CD14-positive monocyte (primary cell): Measurements from ENCODE around the gene RYR3. TPM values are rescaled to one million over a fixed set of nuclear protein-coding genes. Genes with fewer than 3 reads are reported as not detected.

ENCODE experiments used
- DNase-seq, 3 donors: peaks; one replicate each; pipeline ENCODE4 v3.0.0-alpha.2; 2011 to 2022
- H2AFZ ChIP-seq: 2 replicates; pipeline ENCODE4 v1.6.0; 2012; ENCODE audit warnings: mild to moderate bottlenecking, low read depth, low read length, inconsistent platforms; ENCODE audit not compliant: insufficient read depth, poor library complexity, severe bottlenecking
- H3K27ac ChIP-seq, 2 donors: 1 replicate in 1 of 2; 2 replicates in 1 of 2; pipeline ENCODE4 v1.5.1; 2012 to 2013; ENCODE audit warnings: low read length in 2 of 2, control low read depth in 1 of 2, inconsistent platforms in 1 of 2, low read depth in 1 of 2, mild to moderate bottlenecking in 1 of 2
- H3K27me3 ChIP-seq, 2 donors: one replicate each; pipeline versions ENCODE4 v1.6.0 to v1.6.1; 2011 to 2013; ENCODE audit warnings: low read length in 2 of 2; ENCODE audit not compliant: control insufficient read depth in 2 of 2, insufficient read depth in 2 of 2
- H3K36me3 ChIP-seq, 2 donors: replicated peaks in 1 of 2; 1 replicate in 1 of 2; 2 replicates in 1 of 2; pipeline versions ENCODE4 v1.5.1 to v1.6.1; 2012 to 2013; ENCODE audit warnings: low read length in 2 of 2, control low read depth in 1 of 2, inconsistent platforms in 1 of 2, mild to moderate bottlenecking in 1 of 2; ENCODE audit not compliant: insufficient read depth in 2 of 2, control insufficient read depth in 1 of 2
- H3K4me1 ChIP-seq, 2 donors: 1 replicate in 1 of 2; 2 replicates in 1 of 2; pipeline versions ENCODE4 v1.5.1 to v1.6.1; 2012 to 2013; ENCODE audit warnings: low read length in 2 of 2, control low read depth in 1 of 2, inconsistent platforms in 1 of 2, mild to moderate bottlenecking in 1 of 2, moderate library complexity in 1 of 2; ENCODE audit not compliant: insufficient read depth in 2 of 2, control insufficient read depth in 1 of 2
- H3K4me2 ChIP-seq: replicated peaks from 2 replicates; pipeline ENCODE3; 2012; ENCODE audit warnings: low read length, moderate library complexity, mild to moderate bottlenecking; ENCODE audit not compliant: poor library complexity, severe bottlenecking; ENCODE audit errors: extremely low read depth
- H3K4me3 ChIP-seq, 3 experiments: fragments of 200-600 bp in 1 of 3; sonication (generic) in 1 of 3; replicated peaks in 1 of 3; 1 replicate in 2 of 3; 2 replicates in 1 of 3; pipeline ENCODE4 v1.5.1; 2011 to 2013; ENCODE audit warnings: low read length in 3 of 3, mild to moderate bottlenecking in 3 of 3, control low read depth in 2 of 3, low read depth in 2 of 3, inconsistent platforms in 1 of 3, moderate library complexity in 1 of 3
- H3K79me2 ChIP-seq: 2 replicates; pipeline ENCODE4 v1.6.0; 2012; ENCODE audit warnings: mild to moderate bottlenecking, control low read depth, inconsistent platforms, low read length, moderate library complexity; ENCODE audit not compliant: insufficient read depth
- H3K9ac ChIP-seq: 2 replicates; pipeline ENCODE4 v1.6.0; 2017; ENCODE audit warnings: low read length, mild to moderate bottlenecking; ENCODE audit not compliant: insufficient read depth, poor library complexity, severe bottlenecking
- H3K9me3 ChIP-seq, 2 donors: replicated peaks in 1 of 2; 1 replicate in 1 of 2; 2 replicates in 1 of 2; pipeline versions ENCODE4 v1.5.1 to v1.6.1; 2012 to 2013; ENCODE audit warnings: low read length in 2 of 2, control low read depth in 1 of 2; ENCODE audit not compliant: control insufficient read depth in 1 of 2, insufficient read depth in 1 of 2
- H4K20me1 ChIP-seq: 2 replicates; pipeline ENCODE4 v1.6.0; 2012; ENCODE audit warnings: mild to moderate bottlenecking, low read length, control low read depth, moderate library complexity; ENCODE audit not compliant: insufficient read depth
- H3K27ac Mint-ChIP-seq, 7 donors: one replicate each; pipeline ENCODE4 v1.8.0; 2020; ENCODE audit warnings: mild to moderate bottlenecking in 7 of 7, mixed read lengths in 7 of 7, moderate library complexity in 6 of 7, inconsistent platforms in 2 of 7
- H3K27me3 Mint-ChIP-seq, 3 donors: one replicate each; pipeline ENCODE4 v1.8.0; 2021 to 2022; ENCODE audit warnings: low read depth in 3 of 3, mild to moderate bottlenecking in 3 of 3, mixed read lengths in 3 of 3, moderate library complexity in 3 of 3, inconsistent platforms in 1 of 3
- H3K36me3 Mint-ChIP-seq, 2 donors: one replicate each; pipeline ENCODE4 v1.8.0; 2020; ENCODE audit warnings: mixed read lengths in 2 of 2, inconsistent platforms in 1 of 2, mild to moderate bottlenecking in 1 of 2
- H3K4me1 Mint-ChIP-seq: one replicate; pipeline ENCODE4 v1.8.0; 2020; ENCODE audit warnings: mild to moderate bottlenecking, mixed read lengths
- H3K4me3 Mint-ChIP-seq, 2 donors: one replicate each; pipeline ENCODE4 v1.8.0; 2020; ENCODE audit warnings: mild to moderate bottlenecking in 2 of 2, mixed read lengths in 2 of 2, moderate library complexity in 1 of 2
- H3K9me3 Mint-ChIP-seq, 7 donors: one replicate each; pipeline ENCODE4 v1.8.0; 2020 to 2022; ENCODE audit warnings: mixed read lengths in 7 of 7, mild to moderate bottlenecking in 6 of 7, moderate library complexity in 6 of 7, inconsistent platforms in 2 of 7
- WGBS: methylation state at CpG from one replicate; pipeline ENCODE4 v1.1.5; 2013; ENCODE audit warnings: missing lambda C conversion rate; ENCODE audit not compliant: insufficient coverage; 5-methylcytosine and 5-hydroxymethylcytosine counted together
- intact Hi-C, 2 donors: fragments of 100-400 bp; cut with micrococcal nuclease; formaldehyde crosslinking; loops; one replicate each; pipeline versions ENCODE4 v1.15.0 to v1.15.1; 2023
- polyA plus RNA-seq, 3 donors: library from polyadenylated mRNA; depleted of rRNA in 1 of 3; unstranded in 2 of 3; stranded (reverse) in 1 of 3; fragments of 300-500 nt in 2 of 3; fragments of >200 nt in 1 of 3; fragmentation: Illumina TruSeq in 2 of 3; gene quantifications; 1 replicate in 2 of 3; 2 replicates in 1 of 3; pipeline ENCODE4 v1.2.3, GENCODE V29; 2012 to 2021
- TF ChIP-seq, protein P1 (sequence below): fragments of 200-600 bp; IDR thresholded peaks from one replicate; pipeline ENCODE4 v1.8.0; 2022; ENCODE audit warnings: antibody characterized with exemption, mild to moderate bottlenecking

The RYR3 gene
- polyA plus RNA-seq, 3 donors = not detected

DNA sequence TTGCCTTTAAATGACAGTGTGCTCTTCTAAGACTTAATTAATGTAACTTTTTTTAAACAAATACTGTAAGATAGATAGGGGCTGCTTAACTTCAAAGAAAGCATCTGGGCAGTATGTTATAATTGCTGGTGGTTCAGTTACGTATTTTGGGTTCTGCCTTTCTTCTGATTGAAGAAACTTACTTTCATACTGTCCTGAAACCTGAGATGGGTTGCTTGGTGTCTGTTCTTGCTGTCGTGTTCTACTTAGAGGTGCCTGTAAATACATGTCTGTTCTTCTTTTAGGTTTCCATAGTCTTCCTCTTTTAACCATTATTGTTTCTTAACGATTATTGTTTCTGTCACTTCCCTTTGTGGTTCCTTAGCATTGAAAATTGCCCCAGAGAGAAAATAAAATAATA is 359.8 kb downstream of the RYR3 start:
- Histone ChIP-seq H3K4me1 (no peaks in the 10 kb centered on the region), H3K4me2 (no peak overlapping the region), H3K27ac (no peak overlapping the region), H4K20me1 (no peaks in the 10 kb centered on the region), H3K9ac (no peak overlapping the region), H3K4me3 (no peak overlapping the region), H3K9me3 (no peaks in the 10 kb centered on the region), H2AFZ (no peak overlapping the region), H3K27me3 (peaks cover 0 to 2% of the 10 kb centered on the region in 2 donors), H3K79me2 (no peaks in the 10 kb centered on the region), H3K36me3 (no peaks in the 10 kb centered on the region)
- DNase-seq = no peak
- WGBS = 86% methylated on average over 1 of the region's 3 CpGs
- TF ChIP-seq, protein P1, sequence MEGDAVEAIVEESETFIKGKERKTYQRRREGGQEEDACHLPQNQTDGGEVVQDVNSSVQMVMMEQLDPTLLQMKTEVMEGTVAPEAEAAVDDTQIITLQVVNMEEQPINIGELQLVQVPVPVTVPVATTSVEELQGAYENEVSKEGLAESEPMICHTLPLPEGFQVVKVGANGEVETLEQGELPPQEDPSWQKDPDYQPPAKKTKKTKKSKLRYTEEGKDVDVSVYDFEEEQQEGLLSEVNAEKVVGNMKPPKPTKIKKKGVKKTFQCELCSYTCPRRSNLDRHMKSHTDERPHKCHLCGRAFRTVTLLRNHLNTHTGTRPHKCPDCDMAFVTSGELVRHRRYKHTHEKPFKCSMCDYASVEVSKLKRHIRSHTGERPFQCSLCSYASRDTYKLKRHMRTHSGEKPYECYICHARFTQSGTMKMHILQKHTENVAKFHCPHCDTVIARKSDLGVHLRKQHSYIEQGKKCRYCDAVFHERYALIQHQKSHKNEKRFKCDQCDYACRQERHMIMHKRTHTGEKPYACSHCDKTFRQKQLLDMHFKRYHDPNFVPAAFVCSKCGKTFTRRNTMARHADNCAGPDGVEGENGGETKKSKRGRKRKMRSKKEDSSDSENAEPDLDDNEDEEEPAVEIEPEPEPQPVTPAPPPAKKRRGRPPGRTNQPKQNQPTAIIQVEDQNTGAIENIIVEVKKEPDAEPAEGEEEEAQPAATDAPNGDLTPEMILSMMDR = no peak
- Mint-ChIP-seq H3K27me3 (peaks cover 0 to 3% (median 2%) of the 10 kb centered on the region in 3 donors), H3K9me3 (no peaks in the 10 kb centered on the region), H3K4me3 (no peak overlapping the region), H3K4me1 (no peaks in the 10 kb centered on the region), H3K27ac (no peak overlapping the region), H3K36me3 (no peaks in the 10 kb centered on the region)
- intact Hi-C loops = no loop called here

DNA sequence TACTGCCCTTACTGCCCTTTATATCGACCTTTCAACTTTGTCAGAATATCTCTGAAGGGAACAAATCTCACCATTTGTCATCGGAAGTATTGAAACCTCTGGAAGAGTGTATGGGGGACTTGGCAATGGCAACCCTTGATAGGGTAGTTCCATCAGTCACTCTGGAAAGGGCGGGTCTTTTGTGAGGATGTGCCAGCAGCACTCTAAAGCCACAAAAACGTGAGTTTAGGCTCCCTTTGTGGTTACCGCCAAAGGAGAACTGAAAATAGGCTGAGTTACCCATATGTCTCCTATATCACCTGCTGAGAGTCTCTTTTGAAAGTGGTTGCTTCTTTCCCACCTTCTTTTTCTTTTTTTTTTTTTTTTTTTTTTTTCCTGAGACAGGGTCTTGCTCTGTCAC is 360.7 kb downstream of the RYR3 start:
- Histone ChIP-seq H3K4me2 (no peak overlapping the region), H3K79me2 (no peaks in the 10 kb centered on the region), H4K20me1 (no peaks in the 10 kb centered on the region), H3K4me1 (no peaks in the 10 kb centered on the region), H3K9ac (no peak overlapping the region), H3K27ac (no peak overlapping the region), H2AFZ (no peak overlapping the region), H3K27me3 (peaks cover 0 to 2% of the 10 kb centered on the region in 2 donors), H3K36me3 (no peaks in the 10 kb centered on the region), H3K9me3 (no peaks in the 10 kb centered on the region), H3K4me3 (no peak overlapping the region)
- H3K27me3 Mint-ChIP-seq = peaks cover 0 to 3% (median 2%) of the 10 kb centered on the region in 3 donors
- no peaks in the 10 kb centered on the region for H3K36me3 Mint-ChIP-seq
- H3K4me3 Mint-ChIP-seq = no peak overlapping the region
- TF ChIP-seq, protein P1 = no peak
- DNase-seq = no peak
- intact Hi-C loops = no loop called here
- no peaks in the 10 kb centered on the region for H3K4me1 Mint-ChIP-seq
- no CpG with 5 or more reads among the region's 5 CpGs for WGBS
- H3K9me3 Mint-ChIP-seq = no peaks in the 10 kb centered on the region
- no peak overlapping the region for H3K27ac Mint-ChIP-seq
